WTC11 (cell line): ENCODE data around the gene SPN.
"Not testable (repeated sequence)": the region's sequence is repeated elsewhere in the genome, so short reads cannot be mapped to it uniquely, and the experiment has no call there.

Experiments
- CREB1 ChIP-seq: sonication (generic); formaldehyde crosslinking; IDR thresholded peaks from 2 replicates; pipeline ENCODE4 v1.8.0; 2023; ENCODE audit warnings: mild to moderate bottlenecking, missing genetic modification reagents
- CREM ChIP-seq: sonication (generic); formaldehyde crosslinking; IDR thresholded peaks from 2 replicates; pipeline ENCODE4 v1.8.1; 2022; ENCODE audit warnings: mild to moderate bottlenecking, missing genetic modification reagents, moderate library complexity
- GABPB1 ChIP-seq: sonication (generic); formaldehyde crosslinking; IDR thresholded peaks from 2 replicates; pipeline ENCODE4 v1.8.1; 2023; ENCODE audit warnings: mild to moderate bottlenecking, missing genetic modification reagents
- NFYB ChIP-seq: sonication (generic); formaldehyde crosslinking; conservative IDR thresholded peaks from 2 replicates; pipeline ENCODE4 v1.8.0; 2022; ENCODE audit warnings: low read depth, missing genetic modification reagents
- NR3C1 ChIP-seq: sonication (generic); formaldehyde crosslinking; conservative IDR thresholded peaks from 2 replicates; pipeline ENCODE4 v1.8.1; 2023; ENCODE audit warnings: low read depth, mild to moderate bottlenecking, missing genetic modification reagents
- ZNF138 ChIP-seq: sonication (generic); formaldehyde crosslinking; conservative IDR thresholded peaks from 2 replicates; pipeline ENCODE4 v1.8.1; 2022; ENCODE audit warnings: mild to moderate bottlenecking, moderate library complexity, missing genetic modification reagents
- TF ChIP-seq, protein P1 (sequence below): fragments of 200-600 bp; IDR thresholded peaks from 2 replicates; pipeline ENCODE4 v1.8.0; 2022; ENCODE audit warnings: antibody characterized with exemption
- TF ChIP-seq, protein P2 (sequence below): sonication (generic); formaldehyde crosslinking; IDR thresholded peaks from 2 replicates; pipeline ENCODE4 v1.8.0; 2023; ENCODE audit warnings: mild to moderate bottlenecking, missing genetic modification reagents
- TF ChIP-seq, protein P3 (sequence below): sonication (generic); formaldehyde crosslinking; IDR thresholded peaks from 2 replicates; pipeline ENCODE4 v1.8.1; 2022; ENCODE audit warnings: low read depth, mild to moderate bottlenecking, moderate library complexity, missing genetic modification reagents, borderline replicate concordance

DNA sequence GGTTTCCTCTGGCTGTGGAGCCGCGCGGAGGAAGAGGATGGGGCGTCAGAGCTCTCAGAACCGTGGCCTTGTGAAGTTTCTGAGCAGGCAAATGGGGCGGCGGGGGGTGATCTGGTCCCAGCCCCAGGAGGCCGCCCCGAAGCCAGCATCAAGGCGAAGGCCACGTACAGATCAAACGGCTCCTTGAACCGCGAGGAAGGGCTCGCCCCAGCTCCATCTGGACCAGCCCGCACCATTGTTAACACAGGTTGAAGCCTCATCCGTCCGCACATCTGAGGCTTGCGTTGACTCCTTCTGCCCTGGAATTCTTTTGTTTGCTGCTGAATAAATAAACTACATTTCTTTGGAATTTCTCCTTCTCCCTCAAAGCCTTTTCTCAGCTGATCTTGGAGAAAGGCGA, 31.4 kb upstream of the SPN start:
- not testable (repeated sequence) for TF ChIP-seq CREM (CRISPR knock-in tag); NR3C1 (CRISPR knock-in tag); NFYB; ZNF138 (CRISPR knock-in tag); GABPB1 (CRISPR knock-in tag); CREB1 (CRISPR knock-in tag)
- TF ChIP-seq, protein P1, sequence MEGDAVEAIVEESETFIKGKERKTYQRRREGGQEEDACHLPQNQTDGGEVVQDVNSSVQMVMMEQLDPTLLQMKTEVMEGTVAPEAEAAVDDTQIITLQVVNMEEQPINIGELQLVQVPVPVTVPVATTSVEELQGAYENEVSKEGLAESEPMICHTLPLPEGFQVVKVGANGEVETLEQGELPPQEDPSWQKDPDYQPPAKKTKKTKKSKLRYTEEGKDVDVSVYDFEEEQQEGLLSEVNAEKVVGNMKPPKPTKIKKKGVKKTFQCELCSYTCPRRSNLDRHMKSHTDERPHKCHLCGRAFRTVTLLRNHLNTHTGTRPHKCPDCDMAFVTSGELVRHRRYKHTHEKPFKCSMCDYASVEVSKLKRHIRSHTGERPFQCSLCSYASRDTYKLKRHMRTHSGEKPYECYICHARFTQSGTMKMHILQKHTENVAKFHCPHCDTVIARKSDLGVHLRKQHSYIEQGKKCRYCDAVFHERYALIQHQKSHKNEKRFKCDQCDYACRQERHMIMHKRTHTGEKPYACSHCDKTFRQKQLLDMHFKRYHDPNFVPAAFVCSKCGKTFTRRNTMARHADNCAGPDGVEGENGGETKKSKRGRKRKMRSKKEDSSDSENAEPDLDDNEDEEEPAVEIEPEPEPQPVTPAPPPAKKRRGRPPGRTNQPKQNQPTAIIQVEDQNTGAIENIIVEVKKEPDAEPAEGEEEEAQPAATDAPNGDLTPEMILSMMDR = not testable (repeated sequence)
- TF ChIP-seq, protein P2, sequence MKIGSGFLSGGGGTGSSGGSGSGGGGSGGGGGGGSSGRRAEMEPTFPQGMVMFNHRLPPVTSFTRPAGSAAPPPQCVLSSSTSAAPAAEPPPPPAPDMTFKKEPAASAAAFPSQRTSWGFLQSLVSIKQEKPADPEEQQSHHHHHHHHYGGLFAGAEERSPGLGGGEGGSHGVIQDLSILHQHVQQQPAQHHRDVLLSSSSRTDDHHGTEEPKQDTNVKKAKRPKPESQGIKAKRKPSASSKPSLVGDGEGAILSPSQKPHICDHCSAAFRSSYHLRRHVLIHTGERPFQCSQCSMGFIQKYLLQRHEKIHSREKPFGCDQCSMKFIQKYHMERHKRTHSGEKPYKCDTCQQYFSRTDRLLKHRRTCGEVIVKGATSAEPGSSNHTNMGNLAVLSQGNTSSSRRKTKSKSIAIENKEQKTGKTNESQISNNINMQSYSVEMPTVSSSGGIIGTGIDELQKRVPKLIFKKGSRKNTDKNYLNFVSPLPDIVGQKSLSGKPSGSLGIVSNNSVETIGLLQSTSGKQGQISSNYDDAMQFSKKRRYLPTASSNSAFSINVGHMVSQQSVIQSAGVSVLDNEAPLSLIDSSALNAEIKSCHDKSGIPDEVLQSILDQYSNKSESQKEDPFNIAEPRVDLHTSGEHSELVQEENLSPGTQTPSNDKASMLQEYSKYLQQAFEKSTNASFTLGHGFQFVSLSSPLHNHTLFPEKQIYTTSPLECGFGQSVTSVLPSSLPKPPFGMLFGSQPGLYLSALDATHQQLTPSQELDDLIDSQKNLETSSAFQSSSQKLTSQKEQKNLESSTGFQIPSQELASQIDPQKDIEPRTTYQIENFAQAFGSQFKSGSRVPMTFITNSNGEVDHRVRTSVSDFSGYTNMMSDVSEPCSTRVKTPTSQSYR (CRISPR knock-in tag) = not testable (repeated sequence)
- TF ChIP-seq, protein P3, sequence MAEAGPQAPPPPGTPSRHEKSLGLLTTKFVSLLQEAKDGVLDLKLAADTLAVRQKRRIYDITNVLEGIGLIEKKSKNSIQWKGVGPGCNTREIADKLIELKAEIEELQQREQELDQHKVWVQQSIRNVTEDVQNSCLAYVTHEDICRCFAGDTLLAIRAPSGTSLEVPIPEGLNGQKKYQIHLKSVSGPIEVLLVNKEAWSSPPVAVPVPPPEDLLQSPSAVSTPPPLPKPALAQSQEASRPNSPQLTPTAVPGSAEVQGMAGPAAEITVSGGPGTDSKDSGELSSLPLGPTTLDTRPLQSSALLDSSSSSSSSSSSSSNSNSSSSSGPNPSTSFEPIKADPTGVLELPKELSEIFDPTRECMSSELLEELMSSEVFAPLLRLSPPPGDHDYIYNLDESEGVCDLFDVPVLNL (CRISPR knock-in tag) = not testable (repeated sequence)
